Measurements from ENCODE around the gene ANKRD16. TPM values are rescaled to one million over a fixed set of nuclear protein-coding genes. Genes with fewer than 3 reads are reported as not detected.

Gene ANKRD16
- total RNA-seq, 1 donor from 2014 or later, result 10.4 TPM

GRCh38 chr10:5862360-5862961 is 27.2 kb downstream of the ANKRD16 start:
- no peak for TF ChIP-seq CTCF (IDR thresholded peaks at IDR 0.05)

GRCh38 chr10:5860066-5860465 is 29.6 kb downstream of the ANKRD16 start:
- no peak for DNase-seq (ENCODE audit: low spot score in 2 of 2)
- no peaks in the 10 kb centered on the region for H3K27me3 ChIP-seq

More at GRCh38 chr10:5862360-5862961, 27.2 kb downstream of the ANKRD16 start:
- no peaks in the 10 kb centered on the region for H3K4me1 ChIP-seq
- H3K27ac ChIP-seq, result no peak overlapping the region
- H3K27me3 ChIP-seq, result no peaks in the 10 kb centered on the region
- H3K4me3 ChIP-seq, result no peak overlapping the region
- H3K9me3 ChIP-seq, result no peaks in the 10 kb centered on the region
- intact Hi-C loops (cut with DNase I), result no loop called here
- H3K36me3 ChIP-seq, result no peaks in the 10 kb centered on the region
- DNase-seq (ENCODE audit: low spot score in 2 of 2), result no peak

GRCh38 chr10:5858811-5859210 is 30.9 kb downstream of the ANKRD16 start:
- H3K4me3 ChIP-seq, result no peak overlapping the region
- intact Hi-C loops (cut with DNase I), result no loop called here
- DNase-seq (ENCODE audit: low spot score in 2 of 2), result no peak
- H3K9me3 ChIP-seq, result no peaks in the 10 kb centered on the region
- H3K36me3 ChIP-seq, result no peaks in the 10 kb centered on the region
- H3K27ac ChIP-seq, result no peak overlapping the region
- no peak for TF ChIP-seq CTCF (IDR thresholded peaks at IDR 0.05)
- H3K4me1 ChIP-seq, result no peaks in the 10 kb centered on the region
- H3K27me3 ChIP-seq, result no peaks in the 10 kb centered on the region

More at GRCh38 chr10:5860066-5860465, 29.6 kb downstream of the ANKRD16 start:
- Histone ChIP-seq H3K36me3 (no peaks in the 10 kb centered on the region), H3K4me1 (no peaks in the 10 kb centered on the region), H3K4me3 (no peak overlapping the region), H3K27ac (no peak overlapping the region), H3K9me3 (no peaks in the 10 kb centered on the region)
- intact Hi-C loops (cut with DNase I), result no loop called here
- TF ChIP-seq CTCF (IDR thresholded peaks at IDR 0.05), result no peak

GRCh38 chr10:5856701-5857004 is 33.0 kb downstream of the ANKRD16 start:
- Histone ChIP-seq H3K4me3 (no peak overlapping the region), H3K27me3 (no peaks in the 10 kb centered on the region), H3K27ac (no peak overlapping the region), H3K36me3 (no peaks in the 10 kb centered on the region), H3K4me1 (no peaks in the 10 kb centered on the region), H3K9me3 (no peaks in the 10 kb centered on the region)
- DNase-seq (ENCODE audit: low spot score in 2 of 2), result no peak
- intact Hi-C loops (cut with DNase I), result no loop called here
- no peak for TF ChIP-seq CTCF (IDR thresholded peaks at IDR 0.05)

- TF ChIP-seq CTCF (IDR thresholded peaks at IDR 0.05), result no peak
- Histone ChIP-seq H3K4me1 (no peaks in the 10 kb centered on the region), H3K27me3 (no peaks in the 10 kb centered on the region), H3K27ac (no peak overlapping the region), H3K36me3 (no peaks in the 10 kb centered on the region), H3K9me3 (no peaks in the 10 kb centered on the region), H3K4me3 (no peak overlapping the region)
- DNase-seq (ENCODE audit: low spot score in 2 of 2), result no peak
- intact Hi-C loops (cut with DNase I), result no loop called here
These were observed 33.6 kb downstream of the ANKRD16 start for GRCh38 chr10:5855979-5856700.

All from ascending aorta (tissue), 2 donors.